ENCODE data around the gene ZNF273.
"Not testable (repeated sequence)": the region's sequence is repeated elsewhere in the genome, so short reads cannot be mapped to it uniquely, and the experiment has no call there.

The ZNF273 gene

GRCh38 chr7:64877714-64878610, 25.1 kb upstream of the ZNF273 start:
- DNase-seq, result no peak

DNA sequence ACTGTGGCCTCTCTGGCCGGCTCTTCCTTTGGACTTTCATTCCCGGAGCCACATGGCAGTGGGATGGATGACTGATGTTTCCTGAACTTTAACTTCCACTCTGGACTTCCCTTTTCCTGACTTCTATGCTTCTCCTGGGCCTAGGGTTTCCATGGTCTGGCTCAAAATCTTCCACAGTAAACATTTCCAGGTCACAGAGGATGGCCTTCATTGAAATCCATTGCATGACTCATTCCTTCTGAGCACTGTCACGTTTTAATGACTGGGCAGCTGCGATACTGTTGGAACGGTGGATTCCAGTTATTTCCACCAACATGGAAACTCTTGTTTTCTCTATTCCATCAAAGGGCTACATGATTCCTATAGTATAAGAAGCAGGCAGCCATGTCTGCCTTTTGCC, 24.4 kb upstream of the ZNF273 start:
- no peak for DNase-seq

- DNase-seq, result no peak
These were observed 23.9 kb upstream of the ZNF273 start for GRCh38 chr7:64879086-64879730.

GRCh38 chr7:64879800-64880199, 23.3 kb upstream of the ZNF273 start:
- DNase-seq, result no peak

- no peak for DNase-seq
These were observed 22.5 kb upstream of the ZNF273 start for GRCh38 chr7:64880322-64881297.

- DNase-seq, result no peak
These were observed 21.4 kb upstream of the ZNF273 start for GRCh38 chr7:64881461-64882287.

DNA sequence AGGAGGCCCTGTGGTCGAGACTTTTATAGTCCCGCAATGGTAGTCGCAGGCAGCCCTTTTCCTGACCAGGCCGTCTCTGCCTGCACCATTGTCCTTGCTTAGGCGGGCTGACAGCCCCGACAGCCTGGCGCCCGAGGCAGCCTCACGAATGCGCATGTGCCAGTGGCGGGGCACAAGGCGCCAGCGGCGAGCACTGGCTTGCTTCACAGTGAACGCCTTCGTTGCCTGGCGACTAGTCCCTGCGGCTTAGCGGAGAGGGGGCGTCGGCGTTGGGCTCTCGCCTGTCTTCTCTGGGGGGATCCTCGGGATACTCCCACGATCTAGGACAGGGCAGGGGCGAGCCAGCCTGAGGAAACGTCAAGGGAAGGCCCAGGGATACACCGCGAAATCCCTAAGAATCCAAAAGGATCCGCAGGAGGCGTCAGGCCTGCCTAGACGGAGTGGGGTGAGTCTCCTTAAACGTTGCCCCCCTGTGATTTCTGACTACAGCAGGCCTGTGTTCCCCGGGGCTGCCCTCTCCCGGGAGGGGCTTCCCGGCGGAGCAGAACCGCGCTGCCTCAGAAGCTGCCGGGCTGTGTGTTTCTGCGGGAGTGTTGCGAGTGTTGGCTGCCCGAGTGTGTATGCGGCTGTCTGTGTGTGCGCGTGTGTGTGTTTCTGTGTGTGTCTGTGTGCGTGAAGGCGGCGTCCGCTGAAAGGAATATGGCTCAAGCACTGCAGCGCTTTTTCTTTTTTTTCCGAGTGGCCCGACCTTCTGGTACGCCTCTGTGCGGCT, 20.5 kb upstream of the ZNF273 start:
- DNase-seq, result no peak

DNA sequence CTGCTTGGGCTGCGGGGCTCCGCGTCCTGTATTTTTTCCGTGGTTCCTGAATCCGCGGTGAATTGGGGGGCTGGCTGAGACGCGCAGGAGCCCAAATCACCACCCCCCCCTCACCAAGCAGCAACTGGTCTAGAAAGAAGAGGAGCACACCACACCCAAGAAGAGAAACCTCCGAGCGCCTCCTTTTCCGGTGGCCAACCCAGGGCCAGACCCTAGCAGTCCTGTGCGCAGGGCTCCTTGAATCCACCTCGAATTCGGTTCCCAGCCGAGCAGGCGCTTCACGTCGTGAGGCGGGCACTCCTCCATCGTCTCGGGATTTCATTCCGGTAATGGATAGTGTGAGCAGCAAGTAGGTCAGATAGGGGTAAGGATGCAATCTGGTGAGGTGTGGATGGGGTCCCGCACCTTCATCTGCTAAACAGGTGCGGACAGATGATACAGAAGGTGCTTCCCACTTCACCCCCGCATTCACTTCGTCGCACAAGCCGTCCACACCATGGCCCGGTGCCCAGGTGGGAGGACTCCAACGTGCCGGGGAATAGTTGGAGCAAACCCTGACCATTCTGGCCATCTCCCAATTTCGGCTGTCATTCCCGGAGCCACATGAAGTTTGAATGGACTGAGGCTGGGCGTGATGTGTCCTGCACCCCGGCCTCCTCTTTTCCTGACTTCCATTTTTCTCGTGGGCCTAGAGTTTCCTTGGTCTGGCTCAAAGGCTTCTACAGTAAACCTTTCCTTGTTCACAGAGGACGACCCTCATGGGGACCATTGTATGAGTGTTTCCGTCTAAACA, 19.8 kb upstream of the ZNF273 start:
- no peak for DNase-seq

DNA sequence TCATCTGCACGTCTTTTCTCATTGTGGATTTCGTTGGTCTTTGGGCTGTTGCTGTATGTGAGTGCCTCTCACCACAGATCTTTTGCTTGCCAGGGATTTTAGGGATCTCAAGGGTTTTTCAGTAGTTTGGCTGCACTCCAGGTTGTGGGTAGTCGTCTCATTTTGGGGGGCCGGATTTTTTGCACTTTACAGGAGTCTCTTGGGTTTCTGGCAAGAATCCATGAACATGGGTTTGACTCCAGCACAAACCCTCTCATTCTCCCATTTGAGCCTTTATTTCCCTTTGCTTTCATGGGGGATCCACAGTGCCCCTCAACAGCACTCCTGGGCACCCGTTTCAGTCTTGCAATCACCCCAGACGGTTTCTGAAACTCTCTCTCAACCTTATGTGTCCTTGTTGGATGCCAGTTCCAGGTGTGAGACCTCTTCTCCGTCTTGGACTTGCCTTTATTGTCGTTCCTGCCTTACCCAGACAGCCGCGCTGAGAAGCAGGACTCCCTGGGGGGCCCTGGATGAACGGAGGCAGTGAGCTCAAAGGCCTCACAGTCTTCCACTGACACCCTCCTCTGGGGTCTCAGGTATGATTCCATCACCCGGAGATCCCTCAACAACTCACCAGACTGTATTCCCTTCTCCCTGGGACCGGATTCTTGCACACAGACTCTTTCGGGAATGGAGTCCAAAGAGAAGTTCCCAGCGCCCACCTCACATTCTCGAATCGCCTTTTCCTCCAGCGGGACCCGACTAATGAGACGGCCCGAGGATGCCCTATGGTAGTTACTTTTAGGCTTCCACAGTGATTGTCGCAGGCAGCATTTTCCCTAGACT, 18.8 kb upstream of the ZNF273 start:
- no peak for DNase-seq

GRCh38 chr7:64884913-64885370, 18.1 kb upstream of the ZNF273 start:
- DNase-seq, result no peak

GRCh38 chr7:64885520-64886240, 17.4 kb upstream of the ZNF273 start:
- DNase-seq, result no peak

DNA sequence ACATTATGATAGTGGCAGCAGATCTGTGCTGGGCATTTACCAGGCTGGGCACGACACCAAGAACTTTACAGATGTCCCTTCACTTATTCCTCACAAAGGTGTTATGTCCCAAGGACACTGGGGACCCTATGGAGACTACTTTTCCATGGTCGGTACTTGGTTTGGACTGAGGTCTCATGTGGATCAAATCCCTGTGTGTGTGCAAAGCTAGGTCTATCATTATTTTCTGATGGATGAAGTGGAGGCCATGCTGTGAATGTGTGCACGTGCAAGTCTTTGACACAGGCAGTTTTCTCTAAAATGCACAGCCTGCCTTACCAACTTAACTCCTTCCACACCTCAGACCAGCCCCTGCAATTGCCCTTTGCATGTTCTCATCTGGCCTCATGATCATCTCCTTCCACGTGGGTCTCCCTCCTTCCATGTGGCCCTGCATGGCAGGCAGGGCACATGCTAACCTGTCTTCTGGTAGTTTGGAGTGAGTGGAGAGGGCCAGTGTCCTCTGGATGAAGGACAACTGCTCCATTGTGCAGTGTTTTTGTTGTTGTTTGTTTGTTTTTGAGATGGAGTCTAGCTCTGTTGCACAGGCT, 16.0 kb upstream of the ZNF273 start:
- no peak for DNase-seq

- no peak for DNase-seq
These were observed 15.1 kb upstream of the ZNF273 start for GRCh38 chr7:64887756-64888508.

DNA sequence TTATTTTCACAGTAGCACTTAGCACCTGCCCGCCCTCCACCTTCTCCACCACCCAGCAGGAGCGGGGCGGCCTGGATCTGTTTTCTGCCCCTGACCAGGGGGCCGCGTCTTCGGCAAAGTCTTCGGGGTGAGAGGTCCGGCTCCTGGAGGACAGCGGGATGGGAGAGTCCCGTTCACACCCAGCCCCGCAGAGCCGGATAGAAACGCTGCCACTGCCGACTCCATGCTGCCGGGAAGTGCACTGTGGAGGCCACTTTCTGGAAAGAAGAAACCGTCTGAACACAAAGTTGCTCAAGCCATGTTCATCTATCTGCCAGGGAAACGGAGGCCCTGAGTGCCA, 14.5 kb upstream of the ZNF273 start:
- DNase-seq, result no peak

DNA sequence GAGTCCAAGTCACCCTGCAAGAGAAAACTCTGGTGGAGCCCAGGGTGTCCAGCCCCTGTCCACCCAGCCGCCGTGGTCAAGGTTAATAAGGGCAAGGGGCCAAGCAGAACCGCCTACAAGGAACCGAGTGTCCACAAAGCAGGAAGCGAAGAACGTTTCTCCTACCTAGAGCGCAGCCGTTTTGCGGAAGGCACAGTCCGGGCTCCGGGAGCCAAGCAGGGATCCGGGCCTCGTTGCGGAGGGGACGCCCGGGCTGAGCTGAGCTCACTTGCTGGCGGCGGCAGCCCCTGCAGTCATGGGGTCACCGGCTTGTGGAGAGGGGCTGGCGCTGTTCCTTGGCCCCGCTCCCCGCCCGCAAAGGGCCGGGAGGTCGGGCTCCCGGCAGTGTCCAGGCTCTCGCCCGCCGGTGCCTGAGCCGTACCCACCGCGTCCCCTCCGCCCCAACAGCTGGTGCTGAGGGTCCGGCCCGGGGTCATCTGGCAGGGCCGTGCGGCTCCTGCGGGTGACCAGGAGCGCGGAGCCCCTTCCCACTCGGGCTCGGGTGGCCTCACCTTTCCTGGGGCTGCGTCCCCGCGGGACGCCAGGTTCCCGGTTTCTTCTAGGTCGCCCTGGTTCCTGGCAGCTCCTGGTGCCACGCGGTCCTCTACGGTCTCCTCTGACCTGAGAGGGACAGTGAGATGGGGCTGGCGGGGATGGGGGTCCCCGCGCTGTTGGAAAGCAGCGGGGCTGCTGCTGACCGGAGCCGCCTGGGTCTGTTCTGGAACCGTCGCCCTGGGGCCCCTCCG, 14.0 kb upstream of the ZNF273 start:
- peak; percentile 47 for DNase-seq

DNA sequence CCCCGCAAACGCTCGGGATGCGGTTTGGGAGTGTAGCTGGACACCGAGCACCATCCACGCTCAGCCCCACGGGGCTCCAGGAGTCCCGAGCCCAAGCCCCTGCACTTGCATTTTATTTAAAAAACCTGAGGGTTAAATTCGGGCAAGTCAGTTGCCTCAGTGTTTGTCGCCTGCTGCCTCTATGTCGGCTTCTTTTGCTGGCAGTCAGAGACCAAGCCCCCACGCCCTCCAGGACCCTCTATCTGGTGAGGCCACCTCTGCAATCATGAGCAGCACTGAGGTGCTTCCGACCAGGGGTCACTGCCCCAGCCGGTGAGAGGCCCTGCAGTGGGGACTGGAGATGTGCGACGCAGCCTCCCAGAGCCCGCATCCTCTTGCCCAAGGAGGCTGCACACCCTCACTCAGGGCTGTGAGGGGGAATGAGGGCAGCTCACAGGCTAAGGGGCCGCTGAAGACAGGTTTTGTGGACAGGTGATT, 13.3 kb upstream of the ZNF273 start:
- DNase-seq, result no peak

- not testable (repeated sequence) for DNase-seq
These were observed 12.8 kb upstream of the ZNF273 start for GRCh38 chr7:64890273-64890672.

Measured in suppressor macrophage treated with lipopolysaccharide for 4 hours (primary cell).